GM19467 (cell line): ENCODE data around the gene COL15A1.
"Not testable (repeated sequence)": the region's sequence is repeated elsewhere in the genome, so short reads cannot be mapped to it uniquely, and the experiment has no call there.

ENCODE experiments used
- ATAC-seq: cut with Tn5 transposase; IDR thresholded peaks from one replicate; pipeline ENCODE4 v1.9.1; 2021; ENCODE audit warnings: mild to moderate bottlenecking, moderate library complexity; ENCODE audit not compliant: unreplicated experiment

The COL15A1 gene

GRCh38 chr9:99074902-99075245 lies 131.2 kb downstream of the COL15A1 start:
- no peak for ATAC-seq

GRCh38 chr9:99075246-99075912 lies 131.7 kb downstream of the COL15A1 start:
- no peak for ATAC-seq

DNA sequence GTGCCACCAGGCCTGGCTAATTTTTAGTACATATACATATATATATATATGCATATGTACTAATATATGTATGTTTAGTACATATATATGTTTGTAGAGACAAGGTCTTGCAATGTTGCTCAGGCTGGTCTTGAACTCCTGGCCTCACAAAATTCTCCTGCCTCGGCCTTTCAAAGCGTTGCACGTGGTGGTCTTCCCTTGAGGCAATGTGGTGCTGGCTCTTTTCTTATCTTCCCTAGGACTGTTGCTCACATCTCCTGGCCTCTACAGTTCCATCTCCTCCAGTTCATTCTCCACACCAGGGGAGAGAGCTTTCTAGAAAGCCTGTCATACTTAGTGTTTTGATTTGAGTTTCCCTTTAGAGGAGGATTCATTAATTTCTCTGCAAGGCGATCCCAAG lies 132.3 kb downstream of the COL15A1 start:
- ATAC-seq, result no peak

DNA sequence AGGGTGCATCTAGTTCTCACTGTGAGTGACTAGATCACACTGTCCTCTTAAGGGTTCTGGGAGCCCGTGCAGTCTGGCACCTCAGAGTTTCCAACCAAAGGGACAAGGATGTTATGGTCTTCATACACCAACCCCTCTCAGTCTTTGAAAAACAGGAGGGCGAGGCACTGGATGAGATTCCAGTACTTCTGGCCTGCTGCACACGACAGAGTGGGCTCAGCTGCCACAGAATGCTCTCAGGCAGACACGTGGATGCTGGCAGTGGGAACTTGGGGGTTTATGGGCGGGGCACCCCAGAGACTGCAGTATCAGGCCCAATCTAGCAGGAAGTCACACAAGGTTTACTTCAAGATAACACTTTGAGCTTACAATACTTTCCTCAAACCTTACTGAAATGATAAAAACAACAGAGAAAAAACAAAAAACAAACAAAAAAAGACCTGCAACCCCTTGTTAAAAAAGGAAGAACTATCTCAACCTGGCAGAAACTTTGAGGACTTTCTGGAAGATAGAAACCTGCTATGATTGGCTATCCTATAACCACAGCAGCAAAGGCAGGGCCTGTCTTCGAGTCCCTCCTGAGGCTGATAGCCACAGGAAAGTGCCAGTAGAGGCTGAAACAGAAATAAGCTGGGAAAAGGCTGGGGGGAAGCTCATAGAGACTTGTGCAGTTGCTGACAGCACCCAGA lies 132.9 kb downstream of the COL15A1 start:
- no peak for ATAC-seq

GRCh38 chr9:99078717-99079116 lies 135.0 kb downstream of the COL15A1 start:
- no peak for ATAC-seq

- no peak for ATAC-seq
Observed at GRCh38 chr9:99079542-99079941, 135.8 kb downstream of the COL15A1 start.

GRCh38 chr9:99083051-99083450 lies 139.3 kb downstream of the COL15A1 start:
- ATAC-seq, result no peak

GRCh38 chr9:99085949-99086948 lies 142.5 kb downstream of the COL15A1 start:
- ATAC-seq, result no peak

- no peak for ATAC-seq
Observed at GRCh38 chr9:99087462-99087861, 143.8 kb downstream of the COL15A1 start.

GRCh38 chr9:99090336-99091130 lies 146.8 kb downstream of the COL15A1 start:
- ATAC-seq, result no peak

GRCh38 chr9:99092643-99093491 lies 149.2 kb downstream of the COL15A1 start:
- no peak for ATAC-seq

- no peak for ATAC-seq
Observed at GRCh38 chr9:99093492-99093791, 149.7 kb downstream of the COL15A1 start.

- ATAC-seq, result no peak
Observed at GRCh38 chr9:99095565-99095964, 151.9 kb downstream of the COL15A1 start.

GRCh38 chr9:99096409-99096808 lies 152.7 kb downstream of the COL15A1 start:
- no peak for ATAC-seq

GRCh38 chr9:99099806-99100585 lies 156.3 kb downstream of the COL15A1 start:
- not testable (repeated sequence) for ATAC-seq

GRCh38 chr9:99101271-99101670 lies 157.6 kb downstream of the COL15A1 start:
- no peak for ATAC-seq

- ATAC-seq, result no peak
Observed at GRCh38 chr9:99101812-99102211, 158.1 kb downstream of the COL15A1 start.

GRCh38 chr9:99103054-99103895 lies 159.6 kb downstream of the COL15A1 start:
- ATAC-seq, result no peak
